SK-N-SH (cell line): ENCODE data around the gene PPP1R15B. TPM values are rescaled to one million over a fixed set of nuclear protein-coding genes. Genes with fewer than 3 reads are reported as not detected.
A peak's percentile ranks its signal among the peaks of the same experiment; 100 is the strongest.

ENCODE experiments used
- CTCF ChIA-PET: fragments of 300-600, 350-600 bp; formaldehyde crosslinking; extraction: SDS; loops from one replicate; lab custom pipeline; 2021; lab: Yijun Ruan, JAX
- POLR2A ChIA-PET: fragments of 350-600 bp; sonication (Branson Sonifier 250); formaldehyde crosslinking; extraction: SDS; loops from one replicate; lab custom pipeline; 2020; ENCODE audit warnings: antibody characterized with exemption, inconsistent platforms; lab: Yijun Ruan, JAX
- DNase-seq: peaks from one replicate; pipeline ENCODE4 v3.0.0; 2012
- H2AFZ ChIP-seq: fragments of 200-600 bp; sonication (generic); 2 replicates; pipeline ENCODE4 v1.8.1; 2016; ENCODE audit warnings: antibody characterized with exemption, mild to moderate bottlenecking, low read depth
- H3F3A ChIP-seq: fragments of 200-600 bp; sonication (generic); replicated peaks from 2 replicates; pipeline ENCODE3; 2016; ENCODE audit warnings: antibody characterized with exemption, mild to moderate bottlenecking; ENCODE audit not compliant: insufficient read depth
- H3K27ac ChIP-seq, 2 experiments: fragments of 200-500 bp in 1 of 2; fragments of 200-600 bp in 1 of 2; sonication (Bioruptor generic) in 1 of 2; sonication (generic), shearing (Covaris generic) in 1 of 2; 2 replicates each; pipeline versions ENCODE4 v1.5.1 to v1.6.1; 2014 to 2016; ENCODE audit warnings: low read depth in 2 of 2, inconsistent platforms in 1 of 2, low read length in 1 of 2, mild to moderate bottlenecking in 1 of 2, mixed read lengths in 1 of 2
- H3K27me3 ChIP-seq: fragments of 200-600 bp; sonication (generic), shearing (Covaris generic); 2 replicates; pipeline ENCODE4 v1.6.1; 2016; ENCODE audit warnings: mixed run types; ENCODE audit not compliant: insufficient read depth
- H3K36me3 ChIP-seq, 2 experiments: fragments of 200-500 bp in 1 of 2; fragments of 200-600 bp in 1 of 2; sonication (Bioruptor generic) in 1 of 2; sonication (generic) in 1 of 2; replicated peaks in 1 of 2; 2 replicates each; pipeline versions ENCODE3 to v1.5.1; 2014 to 2016; ENCODE audit warnings: low read length in 1 of 2, mild to moderate bottlenecking in 1 of 2; ENCODE audit not compliant: insufficient read depth in 2 of 2, control insufficient read depth in 1 of 2
- H3K4me1 ChIP-seq, 2 experiments: fragments of 200-500 bp in 1 of 2; fragments of 200-600 bp in 1 of 2; sonication (Bioruptor generic) in 1 of 2; sonication (generic), shearing (Covaris generic) in 1 of 2; 2 replicates each; pipeline versions ENCODE4 v1.5.1 to v1.6.1; 2014 to 2016; ENCODE audit warnings: low read depth in 1 of 2, low read length in 1 of 2, mixed run types in 1 of 2; ENCODE audit not compliant: insufficient read depth in 2 of 2, control insufficient read depth in 1 of 2
- H3K4me2 ChIP-seq: fragments of 200-600 bp; sonication (generic), shearing (Covaris generic); 2 replicates; pipeline ENCODE4 v1.6.1; 2017; ENCODE audit warnings: mixed run types
- H3K4me3 ChIP-seq, 2 experiments: fragments of 200-500 bp in 1 of 2; fragments of 200-600 bp in 1 of 2; sonication (Bioruptor generic) in 1 of 2; sonication (generic), shearing (Covaris generic) in 1 of 2; 2 replicates each; pipeline versions ENCODE4 v1.5.1 to v1.8.1; 2014 to 2016; ENCODE audit warnings: low read depth in 2 of 2, inconsistent platforms in 1 of 2, low read length in 1 of 2, mild to moderate bottlenecking in 1 of 2, mixed read lengths in 1 of 2, moderate library complexity in 1 of 2
- H3K79me2 ChIP-seq: fragments of 200-600 bp; sonication (generic); 2 replicates; pipeline ENCODE4 v1.8.1; 2017; ENCODE audit warnings: mild to moderate bottlenecking; ENCODE audit not compliant: insufficient read depth
- H3K9ac ChIP-seq: fragments of 200-600 bp; sonication (generic); 2 replicates; pipeline ENCODE4 v1.6.1; 2017; ENCODE audit warnings: mixed run types
- H3K9me2 ChIP-seq: fragments of 200-600 bp; sonication (generic); 2 replicates; pipeline ENCODE4 v1.6.1; 2017; ENCODE audit warnings: mixed run types
- H3K9me3 ChIP-seq: fragments of 200-600 bp; sonication (generic); 2 replicates; pipeline ENCODE4 v1.6.1; 2017; ENCODE audit warnings: mixed run types, mild to moderate bottlenecking, moderate library complexity
- H4K20me1 ChIP-seq: fragments of 200-600 bp; sonication (generic); 2 replicates; pipeline ENCODE4 v1.6.1; 2017; ENCODE audit warnings: mild to moderate bottlenecking, mixed run types; ENCODE audit not compliant: insufficient read depth
- ELF1 ChIP-seq: IDR thresholded peaks from 2 replicates; pipeline ENCODE4 v1.4.0; 2012
- EP300 ChIP-seq, 2 experiments: IDR thresholded peaks; 2 replicates each; pipeline versions ENCODE4 v1.4.0 to v1.6.1; 2012; ENCODE audit warnings: borderline replicate concordance in 1 of 2, low read depth in 1 of 2, low read length in 1 of 2
- FOXJ3 ChIP-seq: sonication (generic); formaldehyde crosslinking; IDR thresholded peaks from 2 replicates; pipeline ENCODE4 v1.5.1; 2020; ENCODE audit warnings: mild to moderate bottlenecking, missing genetic modification reagents
- GABPA ChIP-seq: IDR thresholded peaks from 2 replicates; pipeline ENCODE4 v1.4.0; 2012; ENCODE audit warnings: low read depth, mild to moderate bottlenecking
- GATA2 ChIP-seq: sonication (generic); formaldehyde crosslinking; IDR thresholded peaks from 2 replicates; pipeline ENCODE4 v1.5.0; 2020; ENCODE audit warnings: mild to moderate bottlenecking, missing genetic modification reagents
- MXI1 ChIP-seq: IDR thresholded peaks from 2 replicates; pipeline ENCODE4 v1.6.1; 2012; ENCODE audit warnings: mild to moderate bottlenecking, low read depth, low read length, improper control_type of control experiment
- POLR2AphosphoS5 ChIP-seq: IDR thresholded peaks from 2 replicates; pipeline ENCODE4 v1.6.1; 2012; ENCODE audit warnings: low read depth, low read length
- RAD21 ChIP-seq: IDR thresholded peaks from 2 replicates; pipeline ENCODE4 v1.6.1; 2012; ENCODE audit warnings: mild to moderate bottlenecking, low read length
- RCOR1 ChIP-seq: fragments of 150-350 bp; IDR thresholded peaks from 2 replicates; pipeline ENCODE4 v1.6.1; 2017; ENCODE audit warnings: antibody characterized with exemption, low read length
- RFX5 ChIP-seq: IDR thresholded peaks from 2 replicates; pipeline ENCODE4 v1.6.1; 2012; ENCODE audit warnings: mild to moderate bottlenecking, improper control_type of control experiment, low read length
- SMC3 ChIP-seq: IDR thresholded peaks from 2 replicates; pipeline ENCODE4 v1.6.1; 2012; ENCODE audit warnings: low read depth, low read length, improper control_type of control experiment
- TCF12 ChIP-seq: IDR thresholded peaks from 2 replicates; pipeline ENCODE4 v1.4.0; 2012
- YY1 ChIP-seq: IDR thresholded peaks from 2 replicates; pipeline ENCODE4 v1.4.0; 2012; ENCODE audit warnings: low read depth, mild to moderate bottlenecking
- WGBS: methylation state at CpG from one replicate; pipeline ENCODE4 v1.1.6; 2017; ENCODE audit warnings: low lambda C conversion rate; 5-methylcytosine and 5-hydroxymethylcytosine counted together
- polyA plus RNA-seq, 3 experiments: library from polyadenylated mRNA; depleted of rRNA; stranded (reverse); fragments of >200 nt; gene quantifications; 2 replicates each; pipeline ENCODE4 v1.2.3, GENCODE V29; 2012
- TF ChIP-seq, protein P1 (sequence below): IDR thresholded peaks from 2 replicates; pipeline ENCODE4; 2012
- TF ChIP-seq, protein P2 (sequence below): fragments of 200-600 bp; sonication (generic); IDR thresholded peaks from 2 replicates; pipeline ENCODE4 v1.6.1; 2017; ENCODE audit warnings: antibody characterized with exemption, mild to moderate bottlenecking, moderate library complexity

The PPP1R15B gene
- polyA plus RNA-seq, 1 of the 3 experiments (the other 2 are of a cell fraction), result 12.1 TPM

DNA sequence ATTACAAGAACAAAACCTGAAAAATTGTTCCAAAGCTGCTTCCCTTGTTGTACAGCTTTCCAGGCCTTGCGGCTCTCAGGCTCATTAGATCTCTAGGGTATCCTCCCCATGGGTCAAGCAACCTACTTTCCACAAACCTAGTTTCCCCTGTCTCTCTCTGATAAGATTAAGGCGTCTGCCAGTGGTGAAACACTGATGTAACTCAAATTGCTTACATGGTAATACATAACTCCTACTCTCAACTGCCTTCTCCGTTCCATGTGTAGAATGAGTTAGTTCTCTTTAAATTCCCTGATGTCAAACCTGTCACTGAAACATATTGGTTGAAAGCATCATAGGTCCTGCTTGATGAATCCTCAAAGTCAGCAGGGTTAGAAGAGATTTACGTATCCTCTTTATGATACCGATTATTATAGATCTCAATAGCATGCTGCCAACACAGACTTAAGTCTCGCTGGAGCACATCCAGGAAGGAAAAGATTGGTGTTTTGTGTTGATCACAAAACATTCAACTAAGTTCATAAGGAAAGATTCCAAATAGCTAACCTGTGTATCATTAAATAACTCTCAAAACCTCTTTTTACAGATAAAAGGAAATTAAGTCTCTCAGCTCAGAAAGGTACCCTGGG lies 10.6 kb downstream of the PPP1R15B start:
- H3K36me3 ChIP-seq, result peaks cover 54 to 75% of the 10 kb centered on the region in 2 experiments
- peaks cover 4 to 9% of the 10 kb centered on the region in 2 experiments; a peak in 2 of 4 replicates for H3K4me1 ChIP-seq
- peaks cover 53% of the 10 kb centered on the region for H3K79me2 ChIP-seq
- no peak overlapping the region for H3K4me3 ChIP-seq
- H3K27ac ChIP-seq, result no peak overlapping the region
- no peaks in the 10 kb centered on the region for H3K9me2 ChIP-seq
- H4K20me1 ChIP-seq, result peaks cover 54% of the 10 kb centered on the region
- no peak overlapping the region for H2AFZ ChIP-seq
- CTCF ChIA-PET, result interaction anchor here (0.7 to 8.8 kb wide), 4 partner anchors 44 to 236 kb away, joined by 3 to 135 read pairs (median 4); partner anchors contain the start of gene REN
- TF ChIP-seq YY1, result no peak
- H3K9me3 ChIP-seq, result no peaks in the 10 kb centered on the region
- no peak overlapping the region for H3K9ac ChIP-seq
- H3K4me2 ChIP-seq, result no peak overlapping the region
- POLR2A ChIA-PET, result no interaction called here
- no peak for DNase-seq
- H3F3A ChIP-seq, result peaks cover 27% of the 10 kb centered on the region
- no peaks in the 10 kb centered on the region for H3K27me3 ChIP-seq
- WGBS, result 87% methylated on average over 6 of the region's 6 CpGs

DNA sequence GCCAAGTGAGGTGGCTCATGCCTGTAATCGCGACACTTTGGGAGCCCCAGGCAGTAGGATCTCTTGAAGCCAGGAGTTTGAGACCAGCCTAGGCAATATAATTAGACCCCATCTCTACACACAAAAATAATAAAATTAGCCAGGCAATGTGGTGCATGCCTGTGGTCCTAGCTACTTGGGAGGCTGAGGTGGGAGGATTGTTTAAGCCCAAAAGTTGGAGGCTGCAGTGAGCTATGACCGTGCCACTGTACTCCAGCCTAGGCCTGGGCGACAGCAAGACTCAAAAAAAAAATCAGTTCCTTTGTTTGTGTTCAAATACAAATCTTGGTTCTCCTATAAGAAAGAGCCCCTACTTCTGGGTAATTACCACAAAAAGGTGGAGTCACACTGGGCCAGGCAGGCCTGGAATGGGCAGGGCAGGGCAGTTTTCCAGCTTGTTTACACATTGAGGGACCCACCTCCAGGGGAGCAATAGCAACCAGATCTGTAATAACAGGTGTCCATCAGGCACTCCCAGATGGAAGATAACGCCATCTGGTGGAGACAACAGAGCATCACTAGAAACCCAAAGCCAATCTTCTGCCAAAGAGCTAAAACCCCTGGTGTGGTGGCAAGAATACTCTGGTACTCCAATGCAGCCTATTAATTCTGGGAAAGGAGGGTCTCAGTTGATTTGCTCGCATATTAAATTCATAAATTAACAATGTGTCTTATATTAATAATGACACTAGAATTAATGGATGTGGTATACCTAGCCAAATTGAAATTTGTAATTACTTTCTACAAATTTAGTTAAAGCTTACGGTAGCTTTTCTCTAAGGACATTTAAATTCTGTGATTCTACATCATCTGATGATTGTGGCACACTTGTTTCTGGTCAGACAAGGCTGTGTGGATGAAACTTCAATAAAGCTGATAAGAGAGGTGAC lies 13.2 kb downstream of the PPP1R15B start:
- Histone ChIP-seq H3K27me3 (no peaks in the 10 kb centered on the region), H3K79me2 (peaks cover 27% of the 10 kb centered on the region), H3K9me3 (no peaks in the 10 kb centered on the region), H3K4me1 (no peaks in the 10 kb centered on the region), H4K20me1 (peaks cover 28% of the 10 kb centered on the region), H3K27ac (no peak overlapping the region), H3K4me2 (no peak overlapping the region), H2AFZ (no peak overlapping the region), H3K36me3 (peaks cover 28 to 63% of the 10 kb centered on the region in 2 experiments), H3K9me2 (no peaks in the 10 kb centered on the region), H3K9ac (no peak overlapping the region), H3K4me3 (no peak overlapping the region), H3F3A (peaks cover 33% of the 10 kb centered on the region)
- ChIA-PET POLR2A (interaction anchor here (1.0 to 1.5 kb wide), 7 partner anchors 10 to 235 kb away, joined by 3 to 4 read pairs (median 3); partner anchors contain the start of gene MDM4), CTCF (interaction anchor here (0.6 to 8.8 kb wide), 70 partner anchors 9 to 559 kb away, joined by 3 to 135 read pairs (median 5); partner anchors contain the start of genes ETNK2, GOLT1A, PIK3C2B and PLEKHA6)
- DNase-seq, result peak; percentile 82
- no peak for TF ChIP-seq MXI1
- TF ChIP-seq, protein P1, sequence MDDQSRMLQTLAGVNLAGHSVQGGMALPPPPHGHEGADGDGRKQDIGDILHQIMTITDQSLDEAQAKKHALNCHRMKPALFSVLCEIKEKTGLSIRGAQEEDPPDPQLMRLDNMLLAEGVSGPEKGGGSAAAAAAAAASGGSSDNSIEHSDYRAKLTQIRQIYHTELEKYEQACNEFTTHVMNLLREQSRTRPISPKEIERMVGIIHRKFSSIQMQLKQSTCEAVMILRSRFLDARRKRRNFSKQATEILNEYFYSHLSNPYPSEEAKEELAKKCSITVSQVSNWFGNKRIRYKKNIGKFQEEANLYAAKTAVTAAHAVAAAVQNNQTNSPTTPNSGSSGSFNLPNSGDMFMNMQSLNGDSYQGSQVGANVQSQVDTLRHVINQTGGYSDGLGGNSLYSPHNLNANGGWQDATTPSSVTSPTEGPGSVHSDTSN, result peak; percentile 64
- TF ChIP-seq GATA2 (CRISPR knock-in tag), result no peak
- TF ChIP-seq GABPA, result no peak
- TF ChIP-seq ELF1, result no peak
- TF ChIP-seq POLR2AphosphoS5, result peak; percentile 14; the same call in 1 of the 2 replicates
- TF ChIP-seq RCOR1, result peak; percentile 16; the same call in 1 of the 2 replicates
- peak; percentile 84 for TF ChIP-seq SMC3
- TF ChIP-seq TCF12, result peak; percentile 35; the same call in 1 of the 2 replicates
- TF ChIP-seq FOXJ3 (CRISPR knock-in tag), result no peak
- TF ChIP-seq, protein P2, sequence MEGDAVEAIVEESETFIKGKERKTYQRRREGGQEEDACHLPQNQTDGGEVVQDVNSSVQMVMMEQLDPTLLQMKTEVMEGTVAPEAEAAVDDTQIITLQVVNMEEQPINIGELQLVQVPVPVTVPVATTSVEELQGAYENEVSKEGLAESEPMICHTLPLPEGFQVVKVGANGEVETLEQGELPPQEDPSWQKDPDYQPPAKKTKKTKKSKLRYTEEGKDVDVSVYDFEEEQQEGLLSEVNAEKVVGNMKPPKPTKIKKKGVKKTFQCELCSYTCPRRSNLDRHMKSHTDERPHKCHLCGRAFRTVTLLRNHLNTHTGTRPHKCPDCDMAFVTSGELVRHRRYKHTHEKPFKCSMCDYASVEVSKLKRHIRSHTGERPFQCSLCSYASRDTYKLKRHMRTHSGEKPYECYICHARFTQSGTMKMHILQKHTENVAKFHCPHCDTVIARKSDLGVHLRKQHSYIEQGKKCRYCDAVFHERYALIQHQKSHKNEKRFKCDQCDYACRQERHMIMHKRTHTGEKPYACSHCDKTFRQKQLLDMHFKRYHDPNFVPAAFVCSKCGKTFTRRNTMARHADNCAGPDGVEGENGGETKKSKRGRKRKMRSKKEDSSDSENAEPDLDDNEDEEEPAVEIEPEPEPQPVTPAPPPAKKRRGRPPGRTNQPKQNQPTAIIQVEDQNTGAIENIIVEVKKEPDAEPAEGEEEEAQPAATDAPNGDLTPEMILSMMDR, result peak; percentile 85
- TF ChIP-seq EP300 (IDR thresholded peaks at IDR 0.05; ENCODE audit: borderline replicate concordance in 1 of 2, low read depth in 1 of 2, low read length in 1 of 2), result no peak
- no peak; the same call in 1 of the 2 replicates for TF ChIP-seq RFX5
- peak; percentile 79 for TF ChIP-seq RAD21
- no peak for TF ChIP-seq YY1
- WGBS, result 72% methylated on average over 7 of the region's 7 CpGs
